MM.1S (cell line): ENCODE data around the gene ACACB.

Experiments used
- EZH2 ChIP-seq: fragments of 300-600 bp; sonication (generic); optimal IDR thresholded peaks from 2 replicates; pipeline ENCODE3; 2017; ENCODE audit warnings: low read depth, mild to moderate bottlenecking, antibody characterized with exemption, low read length, mixed read lengths
- EZH2phosphoT487 ChIP-seq: fragments of 300-600 bp; sonication (generic); IDR thresholded peaks from 2 replicates; pipeline ENCODE4 v1.6.1; 2018; ENCODE audit warnings: antibody characterized with exemption, low read length
- TF ChIP-seq, protein P1 (sequence below): fragments of 300-600 bp; sonication (generic); IDR thresholded peaks from 2 replicates; pipeline ENCODE4 v1.5.1; 2016; ENCODE audit warnings: antibody characterized with exemption, low read length, mixed read lengths

DNA sequence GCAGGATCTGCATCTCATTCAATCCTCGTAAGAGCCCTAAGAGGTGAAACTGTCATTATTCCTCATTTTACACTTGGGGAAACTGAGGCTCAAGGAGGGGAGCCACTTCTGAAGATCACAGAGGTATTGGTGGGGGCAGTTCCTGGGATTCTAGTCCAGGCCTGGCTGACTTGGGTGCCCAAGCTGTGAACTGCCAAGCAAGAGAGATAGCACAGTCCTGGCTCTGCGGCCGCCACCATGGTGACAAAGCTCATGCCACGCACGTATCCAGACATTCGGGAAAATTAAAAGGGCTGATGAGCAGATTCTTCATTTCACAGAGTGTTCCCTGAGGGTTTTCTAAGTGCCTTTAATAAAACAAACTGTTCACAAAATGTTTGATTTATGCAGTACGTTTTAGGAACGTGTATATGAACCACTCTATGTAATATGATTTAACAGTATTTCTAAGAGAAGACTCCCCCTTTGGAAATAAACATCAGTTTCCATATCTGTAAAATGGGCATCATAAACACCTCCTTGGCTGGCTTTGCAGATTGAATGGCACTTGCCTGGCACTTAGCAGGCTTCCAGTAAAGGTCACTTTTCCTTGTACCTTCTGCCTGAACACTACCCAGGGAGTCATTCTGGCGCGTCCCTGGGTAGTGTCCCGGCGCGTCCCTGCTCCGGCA is 84.6 kb downstream of the ACACB start:
- TF ChIP-seq, protein P1, sequence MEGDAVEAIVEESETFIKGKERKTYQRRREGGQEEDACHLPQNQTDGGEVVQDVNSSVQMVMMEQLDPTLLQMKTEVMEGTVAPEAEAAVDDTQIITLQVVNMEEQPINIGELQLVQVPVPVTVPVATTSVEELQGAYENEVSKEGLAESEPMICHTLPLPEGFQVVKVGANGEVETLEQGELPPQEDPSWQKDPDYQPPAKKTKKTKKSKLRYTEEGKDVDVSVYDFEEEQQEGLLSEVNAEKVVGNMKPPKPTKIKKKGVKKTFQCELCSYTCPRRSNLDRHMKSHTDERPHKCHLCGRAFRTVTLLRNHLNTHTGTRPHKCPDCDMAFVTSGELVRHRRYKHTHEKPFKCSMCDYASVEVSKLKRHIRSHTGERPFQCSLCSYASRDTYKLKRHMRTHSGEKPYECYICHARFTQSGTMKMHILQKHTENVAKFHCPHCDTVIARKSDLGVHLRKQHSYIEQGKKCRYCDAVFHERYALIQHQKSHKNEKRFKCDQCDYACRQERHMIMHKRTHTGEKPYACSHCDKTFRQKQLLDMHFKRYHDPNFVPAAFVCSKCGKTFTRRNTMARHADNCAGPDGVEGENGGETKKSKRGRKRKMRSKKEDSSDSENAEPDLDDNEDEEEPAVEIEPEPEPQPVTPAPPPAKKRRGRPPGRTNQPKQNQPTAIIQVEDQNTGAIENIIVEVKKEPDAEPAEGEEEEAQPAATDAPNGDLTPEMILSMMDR: no peak
- TF ChIP-seq EZH2phosphoT487 (no peak), EZH2 (no peak)
